Forelimb muscle (tissue), 1 donor: ENCODE data around the gene LRRC71. TPM values are rescaled to one million over a fixed set of nuclear protein-coding genes. Genes with fewer than 3 reads are reported as not detected.

Experiments
- DNase-seq: peaks from one replicate; pipeline ENCODE4 v3.0.0-alpha.2; 2013; ENCODE audit warnings: low read depth
- polyA plus RNA-seq: library from polyadenylated mRNA; unstranded; fragments of 120-200 nt; gene quantifications from one replicate; pipeline ENCODE4 v1.2.1, GENCODE V29; 2013; ENCODE audit not compliant: insufficient read length

LRRC71 gene
- polyA plus RNA-seq, 1 donor: 1.2 TPM

DNA sequence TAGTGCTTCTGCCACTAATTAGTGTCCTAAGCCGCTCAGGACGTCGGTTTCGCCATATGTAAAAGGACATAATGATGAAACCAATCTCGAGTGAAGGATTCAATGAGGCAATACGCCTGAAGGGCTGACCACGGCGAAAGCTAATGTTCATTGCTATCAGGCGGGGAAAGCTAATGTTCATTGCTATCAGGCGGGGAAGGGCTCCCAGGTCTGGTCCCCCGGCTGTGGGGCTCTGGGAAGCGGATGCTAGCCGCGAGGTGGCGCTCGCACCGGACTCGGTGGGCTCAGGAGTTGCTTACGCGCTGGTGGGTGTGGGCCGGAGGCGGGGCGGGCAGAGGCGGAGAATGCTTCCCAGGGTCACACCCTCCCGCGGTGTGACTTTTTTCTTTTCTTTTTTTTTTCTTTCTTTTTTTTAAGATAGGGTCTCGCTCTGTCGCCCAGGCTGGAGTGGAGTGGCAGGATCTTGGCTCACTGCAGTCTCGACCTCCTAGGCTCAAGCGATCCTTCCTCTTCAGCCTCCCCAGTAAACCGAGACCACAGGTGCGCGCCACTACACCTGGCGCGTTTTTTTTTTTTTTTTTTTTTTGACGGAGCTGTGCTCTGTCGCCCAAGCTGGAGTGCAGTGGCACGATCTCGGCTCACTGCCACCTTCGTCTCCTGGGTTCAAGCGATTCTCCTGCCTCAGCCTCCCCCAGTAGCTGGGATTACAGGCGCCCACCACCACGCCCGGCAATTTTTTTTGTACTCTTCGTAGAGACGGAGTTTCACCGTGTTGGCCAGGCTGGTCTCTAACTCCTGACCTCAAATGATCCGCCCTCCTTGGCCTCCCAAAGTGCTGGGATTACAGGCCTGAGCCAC lies 28.0 kb upstream of the LRRC71 start:
- peak; percentile 74 for DNase-seq

GRCh38 chr1:156893048-156893953 lies 27.1 kb upstream of the LRRC71 start, which contains the start of gene PEAR1:
Gene PEAR1 (plus strand): TSS chr1:156893718. CDS start chr1:156903927, 10,209 bp downstream.
- DNase-seq: no peak

- DNase-seq: no peak
Observed at GRCh38 chr1:156894001-156894400, 26.4 kb upstream of the LRRC71 start.

GRCh38 chr1:156894711-156895454 lies 25.5 kb upstream of the LRRC71 start:
- DNase-seq: no peak

DNA sequence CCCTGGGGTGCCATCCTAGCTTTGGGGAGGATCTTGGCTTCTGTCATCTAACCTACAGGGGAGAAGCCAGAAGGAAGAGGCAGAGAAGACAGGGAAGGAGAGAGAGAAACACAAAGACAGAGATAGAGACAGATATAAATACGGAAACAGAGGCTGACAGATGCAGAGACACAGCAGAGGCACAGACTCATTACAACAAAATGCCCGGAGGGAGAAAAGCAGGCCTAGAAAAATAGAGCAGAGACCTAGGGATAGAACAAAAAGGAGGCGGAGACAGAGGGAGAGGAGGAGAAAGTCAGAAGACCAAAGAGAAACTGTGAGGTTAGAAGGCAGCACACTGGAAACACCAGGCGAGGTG lies 25.0 kb upstream of the LRRC71 start:
- no peak for DNase-seq

DNA sequence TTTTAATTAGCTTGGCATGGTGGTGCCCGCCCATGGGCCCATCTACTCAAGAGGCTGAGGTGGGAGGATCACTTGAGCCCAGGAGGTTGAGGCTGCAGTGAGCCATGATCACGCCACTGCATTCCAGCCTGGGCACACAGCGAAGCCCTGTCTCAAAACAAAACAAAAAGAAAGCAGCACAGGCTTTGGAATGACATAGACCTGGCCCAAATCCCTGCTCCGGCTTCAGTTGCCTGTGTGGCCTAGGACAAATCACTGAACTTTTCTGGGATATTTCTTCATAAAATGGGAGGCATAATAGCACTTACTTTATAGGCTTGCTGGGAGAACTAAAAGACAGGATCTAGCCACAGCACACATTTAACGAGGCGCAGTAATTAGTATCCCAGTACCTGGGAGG lies 24.5 kb upstream of the LRRC71 start:
- DNase-seq: no peak

- no peak for DNase-seq
Observed at GRCh38 chr1:156896490-156897033, 23.9 kb upstream of the LRRC71 start.

DNA sequence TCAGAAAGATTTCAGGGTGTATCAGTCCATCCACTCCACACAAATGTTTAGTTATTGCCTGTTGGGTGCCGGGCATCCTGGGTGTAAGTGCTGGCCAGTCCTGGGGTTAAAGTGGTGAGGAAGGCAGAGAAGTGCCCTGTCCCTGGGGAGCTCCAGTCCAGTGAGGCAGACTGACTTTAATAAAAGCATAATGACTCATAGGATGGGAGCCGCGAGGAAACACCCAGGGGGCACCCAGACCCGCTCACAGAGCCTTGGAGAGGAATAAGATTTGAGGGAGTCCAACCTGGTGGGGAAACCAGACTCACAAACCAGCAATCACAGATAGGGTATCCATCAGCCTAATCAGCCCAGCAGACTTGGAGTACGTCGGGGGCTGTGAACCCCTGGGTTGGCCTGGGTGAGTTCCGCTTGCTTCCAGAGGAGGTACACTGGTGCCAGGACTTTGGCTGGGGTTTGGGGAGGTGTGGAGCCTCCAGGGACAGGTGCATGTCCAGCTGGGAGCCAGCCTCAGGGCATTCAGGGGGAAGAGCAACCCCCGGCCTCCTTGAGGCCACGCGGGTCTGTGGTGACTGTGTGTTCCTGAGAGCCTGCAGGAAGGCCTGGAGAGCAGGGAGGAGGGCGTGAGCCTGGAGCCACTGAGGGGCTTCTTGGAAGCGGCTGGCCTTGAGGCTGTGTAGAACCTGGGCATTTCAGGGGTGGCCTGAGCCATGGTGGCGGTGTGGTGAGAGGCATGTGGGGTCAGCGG lies 23.2 kb upstream of the LRRC71 start:
- no peak for DNase-seq

DNA sequence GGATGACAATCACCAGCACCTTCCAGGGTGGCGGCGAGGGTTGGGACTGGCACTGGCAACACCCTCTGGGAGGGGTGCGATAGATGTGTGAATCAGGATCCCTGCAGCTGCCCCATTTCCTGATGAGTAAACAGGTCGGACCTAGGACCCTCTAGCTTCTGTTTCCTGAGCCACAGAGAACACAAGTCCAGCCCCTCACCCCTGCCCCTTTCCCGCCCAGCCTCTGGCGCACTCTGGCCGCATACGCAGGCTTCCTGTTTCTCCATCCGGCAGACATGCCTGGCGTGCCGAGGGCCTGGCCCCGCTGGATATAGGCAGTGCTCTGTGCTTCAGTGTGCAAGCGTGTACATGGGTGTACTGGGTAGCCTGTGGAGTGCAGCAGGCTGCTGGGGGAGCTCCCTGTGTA lies 22.3 kb upstream of the LRRC71 start:
- no peak for DNase-seq

- DNase-seq: no peak
Observed at GRCh38 chr1:156898971-156899664, 21.3 kb upstream of the LRRC71 start.

DNA sequence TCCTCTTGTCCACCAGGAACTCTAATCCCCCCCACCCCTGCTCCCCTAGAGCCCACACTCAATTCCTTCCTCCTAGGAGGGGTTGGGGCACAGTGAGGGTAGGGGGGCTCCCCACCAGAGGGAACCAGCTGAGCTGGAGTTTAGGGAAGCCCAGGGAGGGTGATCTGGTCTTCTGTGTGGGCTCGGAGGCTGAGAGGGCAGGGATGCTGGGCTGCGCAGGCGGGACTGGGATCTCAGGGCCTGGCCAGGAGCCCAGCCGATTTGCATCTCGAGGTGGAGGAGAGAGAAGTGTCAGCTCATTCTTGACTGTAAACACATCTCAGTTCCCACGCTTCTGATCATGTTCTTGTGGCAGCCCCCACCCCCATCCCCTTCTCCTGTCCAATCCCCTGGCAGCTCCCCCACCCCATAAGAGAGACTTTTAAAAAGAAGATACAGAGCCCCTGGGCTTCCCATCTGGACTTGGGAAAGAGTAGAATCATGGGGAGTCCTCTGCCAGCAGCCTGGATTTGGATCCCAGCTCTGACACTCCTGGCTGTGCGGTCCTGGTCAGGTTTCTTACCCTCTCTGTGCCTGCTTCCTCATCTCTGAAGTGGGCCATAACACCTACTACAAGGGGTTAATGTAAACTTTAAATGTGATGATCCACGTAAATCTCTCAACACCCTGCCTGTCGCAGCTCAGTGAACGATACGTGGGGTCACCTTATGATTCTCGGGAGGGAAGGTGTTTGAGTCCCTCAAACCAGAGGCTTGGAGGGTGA lies 20.3 kb upstream of the LRRC71 start:
- DNase-seq: no peak

- DNase-seq: no peak
Observed at GRCh38 chr1:156900896-156901589, 19.4 kb upstream of the LRRC71 start.

GRCh38 chr1:156901590-156901900 lies 18.9 kb upstream of the LRRC71 start:
- no peak for DNase-seq

DNA sequence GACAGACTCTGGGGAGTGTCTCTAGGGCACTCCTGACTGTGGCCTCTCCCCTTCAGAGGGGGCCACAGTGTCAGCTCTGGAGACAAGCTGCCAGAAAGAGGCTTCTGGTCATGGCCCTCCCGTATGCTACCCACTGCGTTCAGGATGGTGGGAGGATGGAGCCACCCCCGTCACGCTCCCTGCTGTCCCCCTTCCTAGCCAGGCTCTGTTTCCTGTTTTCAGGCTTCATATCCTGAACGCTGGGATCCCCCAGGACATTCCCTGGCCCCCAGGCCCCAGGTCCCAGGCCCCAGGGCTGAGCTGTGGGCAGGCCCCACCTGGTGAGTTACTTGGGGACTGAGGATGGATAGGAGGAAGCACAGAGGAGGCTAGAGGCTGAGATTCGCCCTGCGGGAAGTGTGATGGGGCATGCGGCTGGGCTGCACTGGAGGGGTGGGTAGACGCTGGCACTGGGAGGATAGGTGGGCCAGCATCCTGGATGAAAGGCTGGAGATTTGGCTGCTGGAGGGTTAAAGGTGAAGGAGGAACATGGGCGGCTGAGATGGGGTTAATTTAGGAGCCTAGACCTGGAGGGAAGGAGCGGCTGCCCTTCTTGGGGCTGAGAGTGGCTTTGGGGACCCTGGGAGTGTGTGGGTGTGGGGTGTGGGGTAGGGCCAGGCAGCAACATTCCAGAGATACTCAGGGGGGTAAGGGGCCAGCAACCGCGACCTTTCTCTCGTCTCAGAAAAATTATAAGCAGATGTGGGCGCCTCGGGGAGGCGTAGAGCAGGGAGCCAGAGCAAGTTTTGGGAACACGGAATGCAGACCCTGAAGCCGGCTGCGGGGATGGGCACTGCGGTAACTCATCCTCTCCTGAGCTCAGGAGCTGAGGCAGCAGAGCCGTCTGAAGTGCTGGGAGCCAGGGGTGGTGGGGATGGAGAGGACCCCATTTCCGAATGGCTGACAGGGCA lies 18.2 kb upstream of the LRRC71 start:
- no peak for DNase-seq

DNA sequence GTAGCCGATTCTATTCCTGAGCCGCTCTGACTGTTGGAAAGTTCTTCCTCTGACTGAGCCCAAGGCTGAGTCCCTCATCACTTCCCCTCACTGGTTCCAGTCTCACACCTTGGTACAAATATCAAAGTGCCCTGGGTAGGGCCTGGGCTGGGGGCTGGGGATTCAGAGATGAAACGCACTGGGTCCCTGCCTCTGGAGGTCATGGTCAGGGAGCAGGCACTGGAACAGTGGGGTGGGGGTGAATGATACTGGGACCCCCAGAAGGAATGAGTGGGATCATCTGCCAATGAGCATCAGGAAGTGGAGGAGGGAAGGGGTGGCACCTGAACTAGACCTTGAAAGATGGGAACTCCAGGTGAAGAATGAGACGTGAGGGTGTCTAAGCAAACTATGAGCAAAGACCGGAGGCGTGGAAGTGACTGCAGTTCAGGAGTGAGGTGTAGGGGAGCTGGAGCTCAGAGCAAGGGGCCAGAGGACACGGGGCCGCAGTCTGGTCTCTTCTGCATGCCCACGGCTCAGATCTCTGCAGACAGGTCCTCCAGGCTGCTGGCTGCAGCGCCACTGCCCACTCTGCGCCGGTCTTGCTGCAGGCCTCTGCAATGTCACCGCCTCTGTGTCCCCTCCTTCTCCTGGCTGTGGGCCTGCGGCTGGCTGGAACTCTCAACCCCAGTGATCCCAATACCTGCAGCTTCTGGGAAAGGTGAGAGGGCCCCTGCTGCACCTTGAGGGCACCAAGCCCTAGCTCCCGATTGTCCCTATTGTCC lies 16.9 kb upstream of the LRRC71 start:
- no peak for DNase-seq

DNA sequence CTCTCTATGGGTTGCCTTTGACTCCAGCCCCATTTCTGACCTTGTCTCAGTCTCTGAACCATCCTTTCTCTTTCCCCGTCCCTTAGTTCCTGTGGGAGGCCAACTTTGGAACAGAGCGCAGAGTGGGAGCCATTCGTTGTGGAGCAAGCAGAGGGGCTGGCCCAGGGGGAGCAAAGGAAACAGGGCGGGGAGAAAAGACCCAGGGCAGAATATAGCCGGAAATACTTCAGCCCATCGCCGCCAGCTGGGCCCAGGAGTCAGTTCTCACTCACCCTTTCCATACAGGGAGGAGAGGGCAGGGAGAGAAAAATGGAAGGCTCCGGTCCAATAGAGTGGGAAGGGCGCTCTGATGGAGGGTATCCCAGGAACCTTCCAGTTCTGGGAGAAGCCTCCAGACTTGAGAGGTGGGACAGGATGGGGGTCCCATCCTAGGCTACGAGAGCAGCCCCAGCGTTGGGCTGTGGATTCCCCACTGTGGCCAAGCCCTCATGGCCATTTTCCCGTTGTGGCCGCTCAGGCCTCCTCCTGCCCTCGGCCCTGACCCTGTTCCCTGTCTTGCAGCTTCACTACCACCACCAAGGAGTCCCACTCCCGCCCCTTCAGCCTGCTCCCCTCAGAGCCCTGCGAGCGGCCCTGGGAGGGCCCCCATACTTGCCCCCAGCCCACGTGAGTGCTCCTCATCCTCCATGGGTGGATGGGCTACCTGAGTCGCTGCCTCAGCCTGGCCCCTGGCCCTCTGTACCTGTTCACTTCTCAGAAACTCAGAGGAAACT lies 16.1 kb upstream of the LRRC71 start:
- no peak for DNase-seq
